SK-N-SH (cell line): Measurements from ENCODE around the gene PLOD1. TPM values are rescaled to one million over a fixed set of nuclear protein-coding genes. Genes with fewer than 3 reads are reported as not detected.

Experiments
- CTCF ChIA-PET: fragments of 300-600, 350-600 bp; formaldehyde crosslinking; extraction: SDS; loops from one replicate; lab custom pipeline; 2021; lab: Yijun Ruan, JAX
- POLR2A ChIA-PET: fragments of 350-600 bp; sonication (Branson Sonifier 250); formaldehyde crosslinking; extraction: SDS; loops from one replicate; lab custom pipeline; 2020; ENCODE audit warnings: antibody characterized with exemption, inconsistent platforms; lab: Yijun Ruan, JAX
- DNase-seq: peaks from one replicate; pipeline ENCODE4 v3.0.0; 2012
- H2AFZ ChIP-seq: fragments of 200-600 bp; sonication (generic); 2 replicates; pipeline ENCODE4 v1.8.1; 2016; ENCODE audit warnings: antibody characterized with exemption, mild to moderate bottlenecking, low read depth
- H3F3A ChIP-seq: fragments of 200-600 bp; sonication (generic); replicated peaks from 2 replicates; pipeline ENCODE3; 2016; ENCODE audit warnings: antibody characterized with exemption, mild to moderate bottlenecking; ENCODE audit not compliant: insufficient read depth
- H3K27ac ChIP-seq, 2 experiments: fragments of 200-500 bp in 1 of 2; fragments of 200-600 bp in 1 of 2; sonication (Bioruptor generic) in 1 of 2; sonication (generic), shearing (Covaris generic) in 1 of 2; 2 replicates each; pipeline versions ENCODE4 v1.5.1 to v1.6.1; 2014 to 2016; ENCODE audit warnings: low read depth in 2 of 2, inconsistent platforms in 1 of 2, low read length in 1 of 2, mild to moderate bottlenecking in 1 of 2, mixed read lengths in 1 of 2
- H3K27me3 ChIP-seq: fragments of 200-600 bp; sonication (generic), shearing (Covaris generic); 2 replicates; pipeline ENCODE4 v1.6.1; 2016; ENCODE audit warnings: mixed run types; ENCODE audit not compliant: insufficient read depth
- H3K36me3 ChIP-seq, 2 experiments: fragments of 200-500 bp in 1 of 2; fragments of 200-600 bp in 1 of 2; sonication (Bioruptor generic) in 1 of 2; sonication (generic) in 1 of 2; replicated peaks in 1 of 2; 2 replicates each; pipeline versions ENCODE3 to v1.5.1; 2014 to 2016; ENCODE audit warnings: low read length in 1 of 2, mild to moderate bottlenecking in 1 of 2; ENCODE audit not compliant: insufficient read depth in 2 of 2, control insufficient read depth in 1 of 2
- H3K4me1 ChIP-seq, 2 experiments: fragments of 200-500 bp in 1 of 2; fragments of 200-600 bp in 1 of 2; sonication (Bioruptor generic) in 1 of 2; sonication (generic), shearing (Covaris generic) in 1 of 2; 2 replicates each; pipeline versions ENCODE4 v1.5.1 to v1.6.1; 2014 to 2016; ENCODE audit warnings: low read depth in 1 of 2, low read length in 1 of 2, mixed run types in 1 of 2; ENCODE audit not compliant: insufficient read depth in 2 of 2, control insufficient read depth in 1 of 2
- H3K4me2 ChIP-seq: fragments of 200-600 bp; sonication (generic), shearing (Covaris generic); 2 replicates; pipeline ENCODE4 v1.6.1; 2017; ENCODE audit warnings: mixed run types
- H3K4me3 ChIP-seq, 2 experiments: fragments of 200-500 bp in 1 of 2; fragments of 200-600 bp in 1 of 2; sonication (Bioruptor generic) in 1 of 2; sonication (generic), shearing (Covaris generic) in 1 of 2; 2 replicates each; pipeline versions ENCODE4 v1.5.1 to v1.8.1; 2014 to 2016; ENCODE audit warnings: low read depth in 2 of 2, inconsistent platforms in 1 of 2, low read length in 1 of 2, mild to moderate bottlenecking in 1 of 2, mixed read lengths in 1 of 2, moderate library complexity in 1 of 2
- H3K79me2 ChIP-seq: fragments of 200-600 bp; sonication (generic); 2 replicates; pipeline ENCODE4 v1.8.1; 2017; ENCODE audit warnings: mild to moderate bottlenecking; ENCODE audit not compliant: insufficient read depth
- H3K9ac ChIP-seq: fragments of 200-600 bp; sonication (generic); 2 replicates; pipeline ENCODE4 v1.6.1; 2017; ENCODE audit warnings: mixed run types
- H3K9me2 ChIP-seq: fragments of 200-600 bp; sonication (generic); 2 replicates; pipeline ENCODE4 v1.6.1; 2017; ENCODE audit warnings: mixed run types
- H3K9me3 ChIP-seq: fragments of 200-600 bp; sonication (generic); 2 replicates; pipeline ENCODE4 v1.6.1; 2017; ENCODE audit warnings: mixed run types, mild to moderate bottlenecking, moderate library complexity
- H4K20me1 ChIP-seq: fragments of 200-600 bp; sonication (generic); 2 replicates; pipeline ENCODE4 v1.6.1; 2017; ENCODE audit warnings: mild to moderate bottlenecking, mixed run types; ENCODE audit not compliant: insufficient read depth
- CHD2 ChIP-seq: fragments of 150-350 bp; IDR thresholded peaks from 2 replicates; pipeline ENCODE4 v1.6.1; 2018; ENCODE audit warnings: low read length; ENCODE audit not compliant: partially characterized antibody
- EZH2phosphoT487 ChIP-seq: fragments of 200-600 bp; sonication (generic); IDR thresholded peaks from 2 replicates; pipeline ENCODE4 v1.6.1; 2017; ENCODE audit warnings: low read depth, mixed run types, mild to moderate bottlenecking, antibody characterized with exemption, moderate library complexity, borderline replicate concordance
- FOXJ3 ChIP-seq: sonication (generic); formaldehyde crosslinking; IDR thresholded peaks from 2 replicates; pipeline ENCODE4 v1.5.1; 2020; ENCODE audit warnings: mild to moderate bottlenecking, missing genetic modification reagents
- MEF2A ChIP-seq: IDR thresholded peaks from 2 replicates; pipeline ENCODE4 v1.4.0; 2012; ENCODE audit warnings: low read depth, borderline replicate concordance
- NFIC ChIP-seq: IDR thresholded peaks from 2 replicates; pipeline ENCODE4 v1.4.0; 2012; ENCODE audit warnings: borderline replicate concordance
- PBX3 ChIP-seq: IDR thresholded peaks from 2 replicates; pipeline ENCODE4; 2012
- RAD21 ChIP-seq: IDR thresholded peaks from 2 replicates; pipeline ENCODE4 v1.6.1; 2012; ENCODE audit warnings: mild to moderate bottlenecking, low read length
- SMC3 ChIP-seq: IDR thresholded peaks from 2 replicates; pipeline ENCODE4 v1.6.1; 2012; ENCODE audit warnings: low read depth, low read length, improper control_type of control experiment
- TCF12 ChIP-seq: IDR thresholded peaks from 2 replicates; pipeline ENCODE4 v1.4.0; 2012
- TEAD4 ChIP-seq: IDR thresholded peaks from 2 replicates; pipeline ENCODE4 v1.4.0; 2012; ENCODE audit warnings: mild to moderate bottlenecking, borderline replicate concordance; ENCODE audit not compliant: insufficient read depth
- USF1 ChIP-seq: IDR thresholded peaks from 2 replicates; pipeline ENCODE4 v1.4.0; 2012; ENCODE audit warnings: low read depth, borderline replicate concordance
- YY1 ChIP-seq: IDR thresholded peaks from 2 replicates; pipeline ENCODE4 v1.4.0; 2012; ENCODE audit warnings: low read depth, mild to moderate bottlenecking
- ZBTB33 ChIP-seq: IDR thresholded peaks from 2 replicates; pipeline ENCODE4 v1.4.0; 2012; ENCODE audit warnings: low read depth, borderline replicate concordance
- WGBS: methylation state at CpG from one replicate; pipeline ENCODE4 v1.1.6; 2017; ENCODE audit warnings: low lambda C conversion rate; 5-methylcytosine and 5-hydroxymethylcytosine counted together
- polyA plus RNA-seq, 3 experiments: library from polyadenylated mRNA; depleted of rRNA; stranded (reverse); fragments of >200 nt; gene quantifications; 2 replicates each; pipeline ENCODE4 v1.2.3, GENCODE V29; 2012

PLOD1 gene
- polyA plus RNA-seq, 1 of the 3 experiments (the other 2 are of a cell fraction): 257 TPM

GRCh38 chr1:11980676-11980972 lies 46.1 kb downstream of the PLOD1 start:
- DNase-seq: no peak
- peak overlapping the region; percentile 78 to 85 for H3K27ac ChIP-seq
- H2AFZ ChIP-seq: peak overlapping the region; percentile 84; the same call in 1 of the 2 replicates
- H3K9me2 ChIP-seq: no peaks in the 10 kb centered on the region
- WGBS: under 1% methylated on average over 12 of the region's 12 CpGs
- H4K20me1 ChIP-seq: 0 out of 2 replicates have a peak, but pooled peaks cover 6% of the 10 kb centered on the region
- peaks cover 26% of the 10 kb centered on the region for H3F3A ChIP-seq
- peak overlapping the region; percentile 95 for H3K9ac ChIP-seq
- no peaks in the 10 kb centered on the region for H3K27me3 ChIP-seq
- TF ChIP-seq ZBTB33: no peak
- no peak for TF ChIP-seq MEF2A
- H3K4me1 ChIP-seq: peaks cover 27 to 34% of the 10 kb centered on the region in 2 experiments; a peak in 2 of 4 replicates
- ChIA-PET POLR2A (interaction anchor here (0.5 to 3.5 kb wide), 7 partner anchors 30 to 398 kb away, joined by 3 to 37 read pairs (median 4); partner anchors contain the start of gene MIIP), CTCF (interaction anchor here (0.7 to 2.4 kb wide), 8 partner anchors 13 to 142 kb away, joined by 3 to 9 read pairs (median 3); no protein-coding TSS in a partner anchor)
- peak overlapping the region; percentile 99 for H3K4me2 ChIP-seq
- peak overlapping the region; percentile 80 to 96 for H3K4me3 ChIP-seq
- H3K79me2 ChIP-seq: peaks cover 50% of the 10 kb centered on the region
- peaks cover 22 to 28% of the 10 kb centered on the region in 2 experiments for H3K36me3 ChIP-seq
- no peaks in the 10 kb centered on the region for H3K9me3 ChIP-seq

- peaks cover 18 to 33% of the 10 kb centered on the region in 2 experiments for H3K36me3 ChIP-seq
- H3K79me2 ChIP-seq: peaks cover 59% of the 10 kb centered on the region
Measured at GRCh38 chr1:11981378-11982009, 47.0 kb downstream of the PLOD1 start.

More at GRCh38 chr1:11981378-11982009, 47.0 kb downstream of the PLOD1 start:
- H2AFZ ChIP-seq: no peak overlapping the region
- TF ChIP-seq NFIC (no peak), TEAD4 (no peak), PBX3 (no peak), YY1 (no peak), MEF2A (no peak), USF1 (no peak), FOXJ3 (CRISPR knock-in tag) (no peak), TCF12 (no peak), RAD21 (no peak), EZH2phosphoT487 (no peak), SMC3 (no peak), CHD2 (no peak)
- H3K9ac ChIP-seq: peak overlapping the region; percentile 95
- H3K9me2 ChIP-seq: no peaks in the 10 kb centered on the region
- H3K4me1 ChIP-seq: peaks cover 27 to 34% of the 10 kb centered on the region in 2 experiments; a peak in 2 of 4 replicates
- H4K20me1 ChIP-seq: 0 out of 2 replicates have a peak, but pooled peaks cover 6% of the 10 kb centered on the region
- H3K27me3 ChIP-seq: no peaks in the 10 kb centered on the region
- peak overlapping the region in 1 of 2 experiments; percentile 96; a peak in 3 of 4 replicates for H3K4me3 ChIP-seq
- ChIA-PET CTCF (interaction anchor here (0.9 to 2.4 kb wide), 6 partner anchors 10 to 143 kb away, joined by 3 to 9 read pairs (median 4); no protein-coding TSS in a partner anchor), POLR2A (interaction anchor here (0.5 to 3.5 kb wide), 3 partner anchors 73 to 397 kb away, joined by 4 to 37 read pairs (median 5); no protein-coding TSS in a partner anchor)
- peaks cover 26% of the 10 kb centered on the region for H3F3A ChIP-seq
- DNase-seq: no peak
- no peaks in the 10 kb centered on the region for H3K9me3 ChIP-seq
- H3K4me2 ChIP-seq: peak overlapping the region; percentile 99
- 90% methylated on average over 13 of the region's 13 CpGs for WGBS
- H3K27ac ChIP-seq: no peak overlapping the region
